ENCODE results near the gene ZFYVE21.

Gene ZFYVE21

DNA sequence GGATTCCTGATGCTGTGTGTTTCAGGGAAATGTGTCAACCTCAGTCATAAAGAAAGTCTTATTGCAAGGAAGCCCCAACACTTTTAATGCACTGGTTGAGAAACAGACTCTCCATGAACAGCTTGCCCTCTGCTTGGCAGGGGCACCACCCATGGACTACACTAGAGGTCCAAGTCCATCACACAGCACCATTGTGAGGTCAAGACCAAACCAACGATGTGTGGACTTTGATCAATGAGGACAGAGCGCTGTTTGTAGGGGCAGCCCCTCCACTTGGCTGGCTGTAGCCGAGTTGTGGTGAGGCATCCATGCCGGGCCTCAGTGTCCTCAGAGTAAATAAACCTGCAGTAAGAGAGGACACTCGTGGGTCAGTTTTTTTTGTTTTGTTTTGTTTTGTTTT is 29.8 kb downstream of the ZFYVE21 start:
- Histone ChIP-seq H3K4me1 (no peaks in the 10 kb centered on the region), H3K79me2 (peaks cover 6% of the 10 kb centered on the region), H3K27me3 (ENCODE audit: control insufficient read depth, insufficient read depth, low read length) (no peaks in the 10 kb centered on the region), H3K4me2 (ENCODE audit: low read length) (no peak overlapping the region), H3K4me3 (ENCODE audit: low read depth, low read length) (no peak overlapping the region), H3K27ac (no peak overlapping the region), H3K9ac (no peak overlapping the region), H2AFZ (no peak overlapping the region), H3K36me3 (ENCODE audit: control insufficient read depth, insufficient read depth, low read length) (no peaks in the 10 kb centered on the region), H3K9me3 (ENCODE audit: control insufficient read depth, low read length) (no peaks in the 10 kb centered on the region)
- TF ChIP-seq, protein P1, sequence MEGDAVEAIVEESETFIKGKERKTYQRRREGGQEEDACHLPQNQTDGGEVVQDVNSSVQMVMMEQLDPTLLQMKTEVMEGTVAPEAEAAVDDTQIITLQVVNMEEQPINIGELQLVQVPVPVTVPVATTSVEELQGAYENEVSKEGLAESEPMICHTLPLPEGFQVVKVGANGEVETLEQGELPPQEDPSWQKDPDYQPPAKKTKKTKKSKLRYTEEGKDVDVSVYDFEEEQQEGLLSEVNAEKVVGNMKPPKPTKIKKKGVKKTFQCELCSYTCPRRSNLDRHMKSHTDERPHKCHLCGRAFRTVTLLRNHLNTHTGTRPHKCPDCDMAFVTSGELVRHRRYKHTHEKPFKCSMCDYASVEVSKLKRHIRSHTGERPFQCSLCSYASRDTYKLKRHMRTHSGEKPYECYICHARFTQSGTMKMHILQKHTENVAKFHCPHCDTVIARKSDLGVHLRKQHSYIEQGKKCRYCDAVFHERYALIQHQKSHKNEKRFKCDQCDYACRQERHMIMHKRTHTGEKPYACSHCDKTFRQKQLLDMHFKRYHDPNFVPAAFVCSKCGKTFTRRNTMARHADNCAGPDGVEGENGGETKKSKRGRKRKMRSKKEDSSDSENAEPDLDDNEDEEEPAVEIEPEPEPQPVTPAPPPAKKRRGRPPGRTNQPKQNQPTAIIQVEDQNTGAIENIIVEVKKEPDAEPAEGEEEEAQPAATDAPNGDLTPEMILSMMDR (IDR thresholded peaks at IDR 0.05) = no peak

DNA sequence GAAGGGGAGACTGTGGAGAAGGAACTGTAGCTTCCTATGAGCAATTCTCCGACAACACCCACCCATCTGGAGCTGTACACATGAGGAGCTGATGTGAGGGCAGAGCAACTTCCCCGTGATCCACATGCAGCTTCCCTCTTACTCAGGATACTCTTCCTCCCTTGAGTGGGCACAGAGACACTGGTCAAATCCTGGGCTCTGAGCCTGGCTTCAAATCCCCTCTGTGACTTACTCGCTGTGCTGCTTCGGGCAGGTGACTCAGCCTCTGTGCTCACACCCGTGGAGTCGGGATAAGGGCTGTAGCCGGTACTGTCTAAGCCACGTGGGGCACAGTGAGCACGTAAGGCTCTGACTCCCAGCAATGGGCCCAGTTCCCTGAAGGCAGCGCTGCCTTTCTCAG is 31.1 kb downstream of the ZFYVE21 start:
- Histone ChIP-seq H3K4me1 (no peaks in the 10 kb centered on the region), H3K4me3 (ENCODE audit: low read depth, low read length) (no peak overlapping the region), H3K27me3 (ENCODE audit: control insufficient read depth, insufficient read depth, low read length) (no peaks in the 10 kb centered on the region), H3K79me2 (peaks cover 5% of the 10 kb centered on the region), H3K9ac (no peak overlapping the region), H3K36me3 (ENCODE audit: control insufficient read depth, insufficient read depth, low read length) (no peaks in the 10 kb centered on the region), H3K9me3 (ENCODE audit: control insufficient read depth, low read length) (no peaks in the 10 kb centered on the region), H3K27ac (no peak overlapping the region), H2AFZ (no peak overlapping the region), H3K4me2 (ENCODE audit: low read length) (no peak overlapping the region)
- TF ChIP-seq, protein P1 (IDR thresholded peaks at IDR 0.05) = no peak

DNA sequence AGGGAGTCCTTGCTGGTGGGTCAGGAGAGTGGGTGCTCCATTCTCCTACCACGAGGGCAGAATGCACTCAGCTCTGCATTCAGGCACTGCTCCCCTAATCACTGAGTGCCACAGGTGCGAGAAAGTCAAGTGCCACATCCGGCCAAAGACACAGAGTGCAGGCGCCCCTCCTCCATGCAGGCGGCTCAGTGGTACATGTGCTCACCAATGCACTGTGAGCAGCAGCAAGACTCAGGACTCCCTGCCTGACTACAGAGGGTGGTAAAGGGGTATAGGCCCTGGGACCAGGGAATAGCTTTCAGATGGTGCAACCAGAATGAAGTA is 32.9 kb downstream of the ZFYVE21 start:
- no peak overlapping the region for H3K27ac ChIP-seq
- no peak overlapping the region for H2AFZ ChIP-seq
- no peak overlapping the region for H3K4me2 ChIP-seq (ENCODE audit: low read length)
- no peaks in the 10 kb centered on the region for H3K36me3 ChIP-seq (ENCODE audit: control insufficient read depth, insufficient read depth, low read length)
- no peaks in the 10 kb centered on the region for H3K9me3 ChIP-seq (ENCODE audit: control insufficient read depth, low read length)
- no peak overlapping the region for H3K9ac ChIP-seq
- TF ChIP-seq, protein P1 (IDR thresholded peaks at IDR 0.05) = no peak
- no peaks in the 10 kb centered on the region for H3K4me1 ChIP-seq
- no peak overlapping the region for H3K4me3 ChIP-seq (ENCODE audit: low read depth, low read length)
- H3K27me3 ChIP-seq (ENCODE audit: control insufficient read depth, insufficient read depth, low read length) = no peaks in the 10 kb centered on the region
- peaks cover 5% of the 10 kb centered on the region for H3K79me2 ChIP-seq

DNA sequence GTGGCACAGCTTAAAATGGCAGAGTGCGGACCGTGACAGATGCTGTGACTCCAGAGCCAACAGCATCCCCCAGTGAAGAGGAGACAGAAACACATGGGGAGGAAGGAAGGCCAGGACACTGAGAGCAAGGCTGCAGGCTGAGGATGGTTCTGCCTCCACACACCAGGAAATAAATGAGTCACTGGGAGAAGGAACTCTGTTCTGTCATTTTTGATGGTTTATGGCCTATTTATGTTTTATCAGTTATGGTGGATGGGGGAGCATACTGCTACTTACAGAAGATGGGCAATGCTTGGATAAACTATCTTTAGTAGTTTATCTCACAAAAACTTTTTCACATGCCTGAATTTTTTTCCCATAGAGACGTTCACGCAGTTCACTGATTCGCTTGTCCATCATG is 33.8 kb downstream of the ZFYVE21 start:
- no peak overlapping the region for H3K4me3 ChIP-seq (ENCODE audit: low read depth, low read length)
- H3K9me3 ChIP-seq (ENCODE audit: control insufficient read depth, low read length) = no peaks in the 10 kb centered on the region
- H3K27ac ChIP-seq = no peak overlapping the region
- peaks cover 5% of the 10 kb centered on the region for H3K79me2 ChIP-seq
- H3K27me3 ChIP-seq (ENCODE audit: control insufficient read depth, insufficient read depth, low read length) = no peaks in the 10 kb centered on the region
- H3K4me1 ChIP-seq = no peaks in the 10 kb centered on the region
- H3K9ac ChIP-seq = no peak overlapping the region
- no peak overlapping the region for H3K4me2 ChIP-seq (ENCODE audit: low read length)
- no peak overlapping the region for H2AFZ ChIP-seq
- no peaks in the 10 kb centered on the region for H3K36me3 ChIP-seq (ENCODE audit: control insufficient read depth, insufficient read depth, low read length)
- TF ChIP-seq, protein P1 (IDR thresholded peaks at IDR 0.05) = no peak

DNA sequence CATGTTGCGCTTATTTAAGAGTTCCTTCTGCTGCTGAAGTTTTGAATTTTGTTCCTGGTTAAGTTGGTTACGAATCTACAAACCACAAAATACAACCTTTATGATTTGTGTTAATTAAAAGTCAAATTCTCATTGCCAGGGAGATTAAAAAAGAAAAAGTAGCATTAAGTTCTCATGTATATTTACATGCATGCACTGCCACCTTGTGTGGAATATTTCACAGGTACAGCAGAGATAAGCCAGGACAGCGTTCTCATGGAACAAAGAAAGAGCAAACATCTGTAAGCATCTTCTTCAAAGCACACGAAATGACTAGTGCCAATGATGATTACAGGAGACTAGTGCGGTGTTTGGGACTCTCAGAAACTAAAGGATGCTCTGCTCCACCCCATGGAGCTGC is 34.2 kb downstream of the ZFYVE21 start:
- no peaks in the 10 kb centered on the region for H3K4me1 ChIP-seq
- H2AFZ ChIP-seq = no peak overlapping the region
- no peaks in the 10 kb centered on the region for H3K9me3 ChIP-seq (ENCODE audit: control insufficient read depth, low read length)
- no peak overlapping the region for H3K4me2 ChIP-seq (ENCODE audit: low read length)
- no peak overlapping the region for H3K4me3 ChIP-seq (ENCODE audit: low read depth, low read length)
- no peaks in the 10 kb centered on the region for H3K36me3 ChIP-seq (ENCODE audit: control insufficient read depth, insufficient read depth, low read length)
- H3K79me2 ChIP-seq = peaks cover 5% of the 10 kb centered on the region
- H3K27me3 ChIP-seq (ENCODE audit: control insufficient read depth, insufficient read depth, low read length) = no peaks in the 10 kb centered on the region
- TF ChIP-seq, protein P1 (IDR thresholded peaks at IDR 0.05) = no peak
- H3K27ac ChIP-seq = no peak overlapping the region
- no peak overlapping the region for H3K9ac ChIP-seq

Measured in parathyroid adenoma (tissue), 2 donors.